ENCODE data around the gene ESRRA.

Gene ESRRA

GRCh38 chr11:64305075-64305690 is at the start of gene ESRRA:
Gene ESRRA (plus strand): TSS chr11:64305524. CDS start chr11:64307180, 1,656 bp downstream.
- DNase-seq = peak; percentile 99

DNA sequence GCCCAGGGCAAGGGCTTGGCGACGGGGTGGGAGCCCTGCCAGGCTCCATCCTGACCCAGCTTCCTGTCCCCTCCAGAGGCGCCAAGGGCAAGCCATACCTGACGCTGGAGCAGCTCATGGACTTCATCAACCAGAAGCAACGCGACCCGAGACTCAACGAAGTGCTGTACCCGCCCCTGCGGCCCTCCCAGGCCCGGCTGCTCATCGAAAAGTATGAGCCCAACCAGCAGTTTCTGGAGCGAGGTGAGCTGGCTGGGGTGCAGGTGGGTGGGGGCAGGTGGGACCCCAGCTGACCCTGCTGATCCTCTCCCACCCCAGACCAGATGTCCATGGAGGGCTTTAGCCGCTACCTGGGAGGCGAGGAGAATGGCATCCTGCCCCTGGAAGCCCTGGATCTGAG is 49.0 kb upstream of the ESRRA start:
- no peak for DNase-seq

DNA sequence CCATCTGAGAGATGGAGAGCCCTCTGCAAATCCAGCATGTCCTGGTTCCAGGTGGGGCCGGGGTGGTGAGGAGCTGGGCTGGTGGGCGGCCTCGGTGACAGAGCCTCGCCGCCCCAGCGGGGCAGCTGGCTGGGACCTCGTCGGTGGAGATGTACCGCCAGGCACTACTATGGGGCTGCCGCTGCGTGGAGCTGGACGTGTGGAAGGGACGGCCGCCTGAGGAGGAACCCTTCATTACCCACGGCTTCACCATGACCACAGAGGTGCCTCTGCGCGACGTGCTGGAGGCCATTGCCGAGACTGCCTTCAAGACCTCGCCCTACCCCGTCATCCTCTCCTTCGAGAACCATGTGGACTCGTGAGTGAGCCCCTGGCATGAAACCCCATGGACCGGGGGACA is 47.0 kb upstream of the ESRRA start:
- DNase-seq = no peak

- DNase-seq = no peak
Observed at GRCh38 chr11:64258946-64259532, 46.3 kb upstream of the ESRRA start.

DNA sequence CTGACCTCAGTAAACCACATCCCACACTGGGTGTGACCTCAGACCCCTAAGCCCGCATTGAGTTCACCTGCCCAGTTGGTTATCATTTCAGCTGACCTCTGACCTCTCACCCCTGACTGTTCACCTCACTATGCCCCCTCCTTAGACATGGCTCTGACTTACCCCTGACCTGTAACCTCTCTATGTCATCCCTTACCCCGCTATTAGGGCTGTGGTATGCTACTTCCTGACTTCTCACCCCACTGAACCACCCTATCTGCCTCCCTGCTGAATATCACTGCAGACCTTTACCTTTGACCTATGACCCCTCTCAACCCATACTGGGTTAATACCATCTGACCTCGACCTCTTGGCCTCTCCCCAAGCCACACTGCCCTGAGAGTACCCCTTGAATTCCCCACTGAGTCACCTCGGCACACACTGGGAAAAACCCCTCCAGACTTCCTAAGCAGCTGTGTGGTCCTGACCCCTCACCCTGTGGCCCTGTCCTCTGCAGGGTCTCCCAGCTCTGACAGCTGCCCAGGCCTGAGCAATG is 45.7 kb upstream of the ESRRA start:
- DNase-seq = no peak

DNA sequence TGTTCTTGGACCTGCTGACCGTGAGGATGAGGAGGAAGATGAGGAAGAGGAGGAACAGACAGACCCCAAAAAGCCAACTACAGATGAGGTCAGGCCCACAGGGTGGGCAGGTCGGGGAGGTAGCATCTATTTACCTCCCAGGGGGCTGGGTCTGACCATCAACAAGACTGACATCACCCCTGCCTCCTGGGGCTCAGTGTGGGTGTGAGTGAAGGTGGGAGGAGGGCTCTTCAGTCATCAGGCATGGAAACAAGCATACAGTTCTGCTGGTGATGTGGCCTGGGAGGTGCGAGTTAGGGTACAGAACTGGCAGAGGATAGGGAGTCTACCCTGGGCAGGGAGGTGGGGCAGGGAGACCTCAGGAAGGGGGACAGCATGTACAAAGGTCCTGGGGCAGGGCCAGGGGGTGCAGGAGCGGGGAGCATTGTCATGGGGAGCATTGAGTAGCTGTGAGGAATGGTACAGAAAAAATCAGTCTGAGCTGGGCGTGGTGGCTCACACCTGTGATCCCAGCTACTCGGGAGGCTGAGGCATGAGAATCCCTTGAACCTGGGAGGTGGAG is 45.1 kb upstream of the ESRRA start:
- no peak for DNase-seq

DNA sequence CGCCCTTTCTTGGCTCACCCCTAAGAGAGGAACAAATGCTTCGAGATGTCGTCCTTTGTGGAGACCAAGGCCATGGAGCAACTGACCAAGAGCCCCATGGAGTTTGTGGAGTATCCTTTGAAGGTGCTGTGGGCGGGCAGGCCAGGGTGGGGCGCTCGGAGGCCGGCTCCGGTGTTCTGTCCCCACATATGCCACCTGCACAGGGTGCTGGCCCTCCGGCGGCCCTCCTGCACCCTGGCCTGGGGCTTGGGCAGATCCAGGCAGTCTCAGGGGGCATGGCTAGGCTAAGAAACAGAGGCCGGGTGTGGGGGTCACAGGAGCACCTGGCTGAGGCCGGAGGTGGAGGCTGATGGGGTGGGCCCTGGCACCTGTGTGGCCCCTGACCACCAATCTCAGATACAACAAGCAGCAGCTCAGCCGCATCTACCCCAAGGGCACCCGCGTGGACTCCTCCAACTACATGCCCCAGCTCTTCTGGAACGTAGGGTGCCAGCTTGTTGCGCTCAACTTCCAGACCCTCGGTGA is 43.7 kb upstream of the ESRRA start:
- no peak for DNase-seq

DNA sequence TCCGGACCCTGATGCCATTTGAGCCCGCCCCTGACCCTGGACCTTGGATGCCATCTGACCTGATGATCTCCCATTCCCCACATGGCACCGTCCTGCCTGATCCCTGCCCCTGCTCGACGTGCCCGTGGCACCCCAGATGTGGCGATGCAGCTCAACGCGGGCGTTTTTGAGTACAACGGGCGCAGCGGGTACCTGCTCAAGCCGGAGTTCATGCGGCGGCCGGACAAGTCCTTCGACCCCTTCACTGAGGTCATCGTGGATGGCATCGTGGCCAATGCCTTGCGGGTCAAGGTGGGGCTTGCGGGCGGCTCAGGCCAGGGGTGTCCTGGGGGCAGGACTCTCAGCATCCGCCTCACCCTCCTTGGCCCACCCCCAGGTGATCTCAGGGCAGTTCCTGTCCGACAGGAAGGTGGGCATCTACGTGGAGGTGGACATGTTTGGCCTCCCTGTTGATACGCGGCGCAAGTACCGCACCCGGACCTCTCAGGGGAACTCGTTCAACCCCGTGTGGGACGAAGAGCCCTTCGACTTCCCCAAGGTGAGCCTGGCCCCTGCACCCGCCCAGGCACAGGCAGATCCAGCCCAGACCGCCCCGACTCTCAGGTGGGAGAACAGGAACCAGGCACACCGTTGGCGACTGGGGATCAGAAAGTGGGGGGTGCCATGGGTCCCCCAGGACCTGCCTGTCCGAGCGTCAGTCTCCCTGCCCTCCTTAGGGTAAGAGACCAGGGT is 42.9 kb upstream of the ESRRA start:
- no peak for DNase-seq

- DNase-seq = peak; percentile 25
Observed at GRCh38 chr11:64263021-64263946, 42.0 kb upstream of the ESRRA start.

- DNase-seq = peak; percentile 25
Observed at GRCh38 chr11:64263947-64264317, 41.4 kb upstream of the ESRRA start.

- DNase-seq = peak; percentile 24
Observed at GRCh38 chr11:64264371-64264852, 40.9 kb upstream of the ESRRA start.

DNA sequence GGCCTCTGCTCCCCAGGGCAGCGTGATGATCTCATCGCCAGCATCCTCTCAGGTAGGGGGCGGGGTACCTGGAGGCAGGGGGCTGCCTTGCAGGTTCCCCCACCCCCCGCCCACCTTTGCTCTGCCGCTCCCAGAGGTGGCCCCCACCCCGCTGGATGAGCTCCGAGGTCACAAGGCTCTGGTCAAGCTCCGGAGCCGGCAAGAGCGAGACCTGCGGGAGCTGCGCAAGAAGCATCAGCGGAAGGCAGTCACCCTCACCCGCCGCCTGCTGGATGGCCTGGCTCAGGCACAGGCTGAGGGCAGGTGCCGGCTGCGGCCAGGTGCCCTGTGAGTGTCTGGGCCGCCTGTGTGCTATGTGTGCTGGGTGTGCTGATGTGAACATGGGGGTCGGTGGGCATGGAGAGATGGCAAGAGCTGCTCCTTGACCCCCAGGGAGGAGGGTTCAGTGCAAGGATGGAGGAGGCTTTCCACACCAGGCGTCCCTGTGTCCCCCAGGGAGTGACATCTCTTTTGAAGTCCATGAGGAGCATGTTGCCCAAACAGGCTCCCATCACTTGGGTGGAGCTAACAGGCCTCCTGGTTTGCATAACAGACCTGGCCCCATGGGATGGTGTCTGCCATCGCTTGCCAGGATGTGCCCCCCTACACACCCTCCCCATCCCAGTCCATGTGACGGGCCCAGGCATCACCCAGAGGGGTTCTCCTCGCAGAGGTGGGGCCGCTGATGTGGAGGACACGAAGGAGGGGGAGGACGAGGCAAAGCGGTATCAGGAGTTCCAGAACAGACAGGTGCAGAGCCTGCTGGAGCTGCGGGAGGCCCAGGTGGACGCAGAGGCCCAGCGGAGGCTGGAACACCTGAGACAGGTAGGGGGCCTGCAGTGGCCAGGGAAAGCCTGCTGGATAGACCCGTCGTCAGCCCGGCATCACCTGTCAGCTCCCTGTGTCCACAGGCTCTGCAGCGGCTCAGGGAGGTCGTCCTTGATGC is 39.9 kb upstream of the ESRRA start:
- peak; percentile 30 for DNase-seq

- DNase-seq = peak; percentile 27
Observed at GRCh38 chr11:64266339-64266738, 39.0 kb upstream of the ESRRA start.

DNA sequence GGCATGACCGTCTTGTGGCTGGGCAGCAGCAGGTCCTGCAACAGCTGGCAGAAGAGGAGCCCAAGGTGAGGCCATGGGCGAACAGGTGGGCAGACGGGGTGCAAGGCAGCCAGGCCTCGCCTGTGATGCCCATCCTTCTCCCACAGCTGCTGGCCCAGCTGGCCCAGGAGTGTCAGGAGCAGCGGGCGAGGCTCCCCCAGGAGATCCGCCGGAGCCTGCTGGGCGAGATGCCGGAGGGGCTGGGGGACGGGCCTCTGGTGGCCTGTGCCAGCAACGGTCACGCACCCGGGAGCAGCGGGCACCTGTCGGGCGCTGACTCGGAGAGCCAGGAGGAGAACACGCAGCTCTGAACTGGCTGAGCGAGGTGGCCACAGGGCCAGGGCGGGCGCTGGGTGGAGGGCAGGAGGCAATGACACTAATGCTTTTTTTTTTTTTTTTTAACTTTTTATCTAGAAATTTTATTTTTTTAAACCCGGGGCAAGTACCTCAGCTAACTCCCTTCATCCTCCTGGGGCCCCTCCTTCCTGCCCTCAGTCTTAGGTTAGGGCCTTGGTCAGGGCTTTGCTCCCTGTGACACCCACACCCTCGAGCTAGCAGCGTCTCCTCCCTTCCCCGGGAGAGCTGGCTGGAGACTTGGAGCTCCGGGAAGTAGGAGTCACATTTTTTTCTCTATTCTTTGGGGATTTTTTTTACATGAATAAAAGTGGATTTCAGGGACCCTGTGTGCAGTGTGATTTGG is 37.9 kb upstream of the ESRRA start:
- DNase-seq = peak; percentile 45

DNA sequence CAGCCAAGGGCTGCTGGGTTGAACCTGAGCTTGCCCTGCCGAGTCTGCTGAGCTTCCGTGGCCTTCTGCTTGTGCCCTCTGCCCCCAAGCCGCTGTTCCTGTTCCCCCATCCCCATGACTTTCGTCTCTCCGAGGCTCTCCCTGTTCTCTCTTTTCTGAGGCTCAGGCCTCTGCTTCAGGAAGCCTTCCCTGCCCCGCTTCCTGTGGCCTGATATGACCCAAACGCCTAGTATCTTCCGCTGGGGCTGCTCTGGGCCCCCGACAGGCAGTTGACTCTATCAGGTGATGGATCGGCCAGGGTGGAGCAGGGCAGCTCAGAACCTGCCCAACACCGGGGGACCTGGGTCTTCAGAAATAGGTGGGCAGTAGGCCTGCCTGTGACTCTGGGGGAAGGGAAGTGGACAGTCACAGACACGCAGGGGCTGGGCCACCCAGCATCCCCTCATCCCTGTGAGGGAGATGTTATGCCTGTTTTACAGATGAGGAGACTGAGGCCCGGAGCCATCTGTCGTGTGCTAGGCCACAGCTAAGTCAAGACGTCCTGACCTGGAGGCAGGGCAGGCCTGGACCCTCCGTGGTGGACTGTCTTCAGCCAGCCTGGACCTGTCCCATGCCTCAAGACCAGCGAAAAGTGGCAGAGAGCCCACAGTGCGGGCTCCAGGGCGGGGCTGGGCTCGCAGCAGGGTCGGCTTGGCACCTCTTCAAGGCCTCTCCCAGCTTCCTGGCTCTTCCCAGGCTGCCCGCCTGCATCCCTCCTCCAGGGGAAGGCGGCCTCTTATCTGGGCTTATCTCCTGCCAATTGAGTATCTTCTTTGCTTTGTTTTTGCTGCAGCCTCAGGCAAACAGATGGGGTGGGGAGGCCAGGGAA is 37.1 kb upstream of the ESRRA start:
- DNase-seq = peak; percentile 78

DNA sequence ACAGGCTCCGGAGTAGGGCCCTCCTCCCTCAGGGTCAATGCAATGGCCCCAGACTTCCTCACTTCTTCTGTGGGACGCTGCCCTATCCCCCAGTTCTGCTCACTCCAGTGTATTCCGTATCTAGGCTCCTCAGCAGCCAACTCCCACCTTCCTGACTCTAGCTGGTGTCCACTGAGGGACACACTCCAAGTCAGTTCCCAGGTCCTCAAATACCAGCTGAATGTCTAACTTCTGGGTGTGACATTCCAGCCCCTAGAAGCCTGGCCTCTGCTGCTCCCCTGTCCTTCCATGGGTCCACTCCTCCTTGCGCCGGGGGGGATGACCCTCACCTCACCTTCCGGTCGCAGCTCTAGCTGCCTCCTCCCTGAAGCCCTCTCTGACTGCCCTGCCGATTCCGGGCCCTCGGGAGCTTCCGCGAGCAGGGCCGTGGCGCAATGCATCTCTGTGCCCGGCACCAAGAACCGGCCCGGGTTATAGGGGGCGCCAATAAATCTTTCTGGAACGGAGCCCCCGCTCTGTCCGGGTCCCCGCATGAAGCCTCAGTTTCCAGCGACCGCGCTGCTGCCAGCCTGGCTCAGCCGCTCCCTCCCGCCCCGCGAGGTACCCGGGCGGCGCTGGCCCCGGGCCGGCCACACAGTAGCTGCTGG is 36.3 kb upstream of the ESRRA start:
- peak; percentile 70 for DNase-seq

DNA sequence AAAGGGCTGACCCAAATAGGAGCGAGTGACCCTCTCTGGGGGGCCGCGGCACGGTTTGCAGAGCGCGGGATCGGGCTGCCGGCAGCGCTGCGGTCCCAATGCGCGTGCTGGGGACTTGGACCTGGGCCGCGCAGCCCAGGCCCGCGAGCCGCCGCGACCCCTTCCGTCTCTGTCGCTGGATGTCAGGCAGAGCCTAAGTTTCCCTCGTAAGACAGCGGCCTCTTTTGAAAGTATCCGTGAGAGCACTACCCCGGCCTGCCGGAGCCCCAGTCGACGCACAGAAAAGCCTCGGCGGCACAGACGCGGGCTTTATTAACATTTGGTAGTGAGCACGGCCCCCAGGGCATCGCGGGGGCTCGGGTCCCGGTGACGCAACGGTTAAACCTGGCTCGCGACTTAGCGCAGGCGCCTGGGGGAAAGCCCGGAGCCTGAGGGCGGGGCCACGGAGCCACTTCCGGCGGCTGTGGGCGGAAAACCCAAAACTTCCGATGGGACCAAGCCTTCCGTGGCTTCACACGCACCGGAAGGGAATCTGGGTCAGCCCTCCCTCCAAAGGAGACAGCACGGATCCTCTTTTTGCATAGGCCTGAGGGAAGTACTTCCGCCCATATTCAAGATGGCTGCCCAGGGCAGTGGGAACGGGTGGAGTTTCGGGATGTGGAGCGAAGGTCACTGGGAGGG is 35.6 kb upstream of the ESRRA start:
- DNase-seq = peak; percentile 99
